ENCODE measurements around the gene INTS4. TPM values are rescaled to one million over a fixed set of nuclear protein-coding genes. Genes with fewer than 3 reads are reported as not detected.
A peak's percentile ranks its signal among the peaks of the same experiment; 100 is the strongest.
"Not testable (repeated sequence)": the region's sequence is repeated elsewhere in the genome, so short reads cannot be mapped to it uniquely, and the experiment has no call there.

INTS4 gene
- 10 to 100 TPM; 65.2 to 97.8 (median 67.5) TPM for total RNA-seq
- 76.6 TPM for total RNA-seq (2013)

DNA sequence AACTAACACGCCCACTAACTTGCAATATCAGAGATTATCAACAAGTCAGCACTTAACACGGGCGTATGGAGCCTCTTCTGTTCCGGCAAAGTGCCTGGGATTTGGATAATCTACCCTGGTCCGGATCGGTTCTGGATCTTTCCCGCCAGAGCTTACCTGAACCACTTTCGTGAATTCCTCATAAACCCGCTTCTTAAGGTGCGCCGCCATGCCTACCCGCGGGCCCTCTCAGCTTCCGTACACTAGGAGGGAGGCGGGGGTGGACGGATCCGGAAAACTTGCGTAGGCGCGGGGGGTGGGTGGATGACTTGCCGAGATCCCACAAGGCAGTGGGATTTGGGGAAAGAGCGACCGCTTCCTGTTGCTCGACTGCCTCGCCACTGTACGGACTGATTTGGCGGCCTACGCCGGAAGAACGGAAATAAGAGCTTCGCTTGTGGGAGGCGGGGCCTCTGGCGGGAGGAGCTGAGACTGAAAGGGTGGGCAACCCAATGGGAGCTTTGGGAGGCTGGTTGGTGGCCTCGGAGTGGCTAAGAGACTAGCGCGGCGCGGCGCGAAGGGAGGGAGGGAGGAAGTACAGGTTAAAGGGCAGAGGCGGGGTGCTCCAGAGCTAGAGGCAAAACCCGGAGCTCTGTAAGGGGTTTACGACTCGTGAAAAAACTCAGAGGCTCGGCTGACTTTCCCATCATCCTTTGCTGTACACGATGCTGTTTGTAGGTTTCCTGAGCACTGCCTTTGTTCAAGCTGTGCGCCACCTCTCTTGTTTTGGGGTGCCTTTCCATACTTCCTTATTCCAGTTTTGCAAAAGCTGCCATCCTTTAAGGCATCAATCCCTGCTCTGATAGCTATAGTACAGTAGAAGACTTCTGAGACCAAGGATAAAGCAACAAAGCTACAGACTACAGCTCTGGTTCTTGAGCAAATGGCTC is at the start of gene INTS4:
Gene INTS4, minus strand, starts transcription at position 235 of the 929 bp plus-strand sequence. Its CDS starts 25 bp downstream, at position 210.
- Mint-ChIP-seq H3K27me3 (ENCODE audit: low read depth in 2 of 2) (no peaks in the 10 kb centered on the region), H3K27ac (peak within 1 kb of the TSS; percentile 91 to 93), H3K9me3 (no peaks in the 10 kb centered on the region), H3K4me3 (peak within 1 kb of the TSS; percentile 90), H3K36me3 (no peaks in the 10 kb centered on the region), H3K4me1 (peaks cover 27 to 30% of the 10 kb centered on the region in 2 donors)
- intact Hi-C loops (cut with micrococcal nuclease): loop anchor here (1.0 kb wide), 2 partner anchors 145 to 174 kb away; partner anchors contain the start of genes ALG8 and RSF1
- ATAC-seq (peak; percentile 97 to 100 (median 98)), DNase-seq (peak; percentile 92 to 99)
- no peak for TF ChIP-seq CTCF (IDR thresholded peaks at IDR 0.05)
- peak within 1 kb of the TSS; percentile 66 for H3K4me3 ChIP-seq (ENCODE audit: low read length)
- peaks cover 9% of the 10 kb centered on the region for H3K36me3 ChIP-seq (ENCODE audit: control insufficient read depth, insufficient read depth, low read length)
- H3K4me1 ChIP-seq (ENCODE audit: control insufficient read depth, insufficient read depth, low read length): peaks cover 18% of the 10 kb centered on the region
- WGBS (ENCODE audit: insufficient coverage): under 1% methylated on average over 47 of the region's 47 CpGs
- H3K27me3 ChIP-seq (ENCODE audit: control insufficient read depth, insufficient read depth, low read length): no peaks in the 10 kb centered on the region
- no peaks in the 10 kb centered on the region for H3K9me3 ChIP-seq (ENCODE audit: control insufficient read depth, insufficient read depth, low read length)
- H3K27ac ChIP-seq (ENCODE audit: low read length): peak within 1 kb of the TSS; percentile 79

- no peaks in the 10 kb centered on the region for H3K9me3 ChIP-seq (ENCODE audit: control insufficient read depth, insufficient read depth, low read length)
- H3K36me3 ChIP-seq (ENCODE audit: control insufficient read depth, insufficient read depth, low read length): no peaks in the 10 kb centered on the region
- H3K4me3 Mint-ChIP-seq: no peak overlapping the region
- H3K27me3 Mint-ChIP-seq (ENCODE audit: low read depth in 2 of 2): no peaks in the 10 kb centered on the region
- H3K27ac Mint-ChIP-seq: no peak overlapping the region
- DNase-seq (no peak), ATAC-seq (no peak)
- H3K4me1 Mint-ChIP-seq: peaks cover 21% of the 10 kb centered on the region in 2 donors
- no peaks in the 10 kb centered on the region for H3K36me3 Mint-ChIP-seq
- H3K4me3 ChIP-seq (ENCODE audit: low read length): no peak overlapping the region
- intact Hi-C loops (cut with micrococcal nuclease): no loop called here
- H3K27ac ChIP-seq (ENCODE audit: low read length): no peak overlapping the region
- TF ChIP-seq CTCF (IDR thresholded peaks at IDR 0.05): no peak
- no peaks in the 10 kb centered on the region for H3K27me3 ChIP-seq (ENCODE audit: control insufficient read depth, insufficient read depth, low read length)
- H3K9me3 Mint-ChIP-seq: no peaks in the 10 kb centered on the region
- 95% methylated on average over 14 of the region's 14 CpGs for WGBS (ENCODE audit: insufficient coverage)
- peaks cover 21% of the 10 kb centered on the region for H3K4me1 ChIP-seq (ENCODE audit: control insufficient read depth, insufficient read depth, low read length)
Observed at GRCh38 chr11:78041843-78042440, 47.5 kb upstream of the INTS4 start.

DNA sequence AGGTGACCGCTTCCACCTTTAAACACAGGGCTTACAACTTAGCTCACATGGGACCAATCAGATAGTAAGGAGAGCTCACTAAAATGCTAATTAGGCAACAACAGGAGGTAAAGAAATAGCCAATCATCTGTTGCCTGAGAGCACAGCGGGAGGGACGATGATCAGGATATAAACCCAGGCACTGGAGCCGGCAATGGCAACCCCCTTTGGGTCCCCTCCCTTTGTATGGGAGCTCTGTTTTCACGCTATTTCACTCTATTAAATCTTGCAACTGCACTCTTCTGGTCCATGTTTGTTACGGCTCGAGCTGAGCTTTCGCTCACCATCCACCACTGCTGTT is 46.9 kb upstream of the INTS4 start:
- H3K27ac Mint-ChIP-seq: not testable (repeated sequence)

GRCh38 chr11:78040691-78041379 is 46.4 kb upstream of the INTS4 start:
- Histone ChIP-seq H3K27me3 (ENCODE audit: control insufficient read depth, insufficient read depth, low read length) (no peaks in the 10 kb centered on the region), H3K4me1 (ENCODE audit: control insufficient read depth, insufficient read depth, low read length) (peaks cover 18% of the 10 kb centered on the region), H3K36me3 (ENCODE audit: control insufficient read depth, insufficient read depth, low read length) (no peaks in the 10 kb centered on the region), H3K27ac (ENCODE audit: low read length) (no peak overlapping the region), H3K4me3 (ENCODE audit: low read length) (no peak overlapping the region), H3K9me3 (ENCODE audit: control insufficient read depth, insufficient read depth, low read length) (no peaks in the 10 kb centered on the region)
- Mint-ChIP-seq H3K27me3 (ENCODE audit: low read depth in 2 of 2) (no peaks in the 10 kb centered on the region), H3K27ac (peak overlapping the region; percentile 81), H3K4me3 (no peak overlapping the region), H3K4me1 (peaks cover 14 to 15% of the 10 kb centered on the region in 2 donors), H3K9me3 (no peaks in the 10 kb centered on the region), H3K36me3 (no peaks in the 10 kb centered on the region)
- 94% methylated on average over 15 of the region's 15 CpGs for WGBS (ENCODE audit: insufficient coverage)
- intact Hi-C loops (cut with micrococcal nuclease): no loop called here
- no peak for DNase-seq
- no peak for ATAC-seq
- TF ChIP-seq CTCF (IDR thresholded peaks at IDR 0.05): no peak

More for the DNA sequence above, 46.9 kb upstream of the INTS4 start:
- H3K4me3 ChIP-seq (ENCODE audit: low read length); H3K27ac ChIP-seq (ENCODE audit: low read length); H3K36me3 Mint-ChIP-seq; H3K36me3 ChIP-seq (ENCODE audit: control insufficient read depth, insufficient read depth, low read length); H3K27me3 ChIP-seq (ENCODE audit: control insufficient read depth, insufficient read depth, low read length); ATAC-seq; DNase-seq; H3K9me3 ChIP-seq (ENCODE audit: control insufficient read depth, insufficient read depth, low read length); H3K9me3 Mint-ChIP-seq; intact Hi-C loops (cut with micrococcal nuclease); H3K4me3 Mint-ChIP-seq; H3K27me3 Mint-ChIP-seq (ENCODE audit: low read depth in 2 of 2): not testable (repeated sequence)
- H3K4me1 Mint-ChIP-seq: peaks cover 19 to 20% of the 10 kb centered on the region in 2 donors
- 96% methylated on average over 8 of the region's 8 CpGs for WGBS (ENCODE audit: insufficient coverage)
- H3K4me1 ChIP-seq (ENCODE audit: control insufficient read depth, insufficient read depth, low read length): peaks cover 21% of the 10 kb centered on the region

All from natural killer cell (primary cell).